Measurements from ENCODE around the gene TMX1.

Gene TMX1

GRCh38 chr14:51242545-51243490 is 2.8 kb downstream of the TMX1 start:
- DNase-seq: no peak

DNA sequence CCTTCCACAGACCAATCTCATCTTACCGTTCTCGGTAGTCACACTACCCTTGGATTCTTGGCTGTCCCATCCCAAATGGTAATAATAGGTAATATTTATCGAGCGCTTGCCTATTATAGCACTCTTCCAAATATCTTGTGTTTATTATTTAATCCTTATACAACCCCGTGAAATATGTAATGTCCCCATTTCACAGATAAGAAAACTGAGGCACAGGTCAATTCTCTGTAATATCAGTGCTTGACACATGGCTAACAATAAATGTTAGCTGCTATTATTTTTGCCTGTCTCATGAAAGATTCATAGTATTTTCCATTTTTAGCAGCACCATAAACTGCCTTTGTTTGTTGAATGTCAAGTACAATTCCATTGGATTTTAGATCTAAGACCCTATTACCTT is 4.5 kb downstream of the TMX1 start:
- DNase-seq: no peak

GRCh38 chr14:51246032-51246431 is 6.0 kb downstream of the TMX1 start:
- no peak for DNase-seq

GRCh38 chr14:51248016-51248987 is 8.3 kb downstream of the TMX1 start:
- DNase-seq: no peak

DNA sequence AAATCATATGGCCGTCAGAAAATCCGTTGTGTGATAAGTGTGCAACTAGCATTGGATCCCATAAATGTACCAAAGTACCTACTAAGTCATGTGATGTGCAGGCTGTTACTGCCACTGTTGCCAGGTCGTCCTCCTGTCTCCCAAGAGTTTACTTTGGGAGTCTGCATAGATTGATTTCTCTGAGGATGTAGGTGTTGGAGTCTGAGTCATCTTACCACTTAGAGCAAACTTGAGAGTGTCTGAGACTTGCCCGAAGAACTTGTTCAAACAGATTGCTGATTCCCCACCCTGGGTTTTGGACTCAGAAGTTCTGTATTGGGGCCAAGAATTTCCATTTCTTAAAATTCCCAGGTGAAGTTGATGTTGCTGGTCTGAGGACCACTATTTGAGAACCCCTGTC is 11.4 kb downstream of the TMX1 start:
- no peak for DNase-seq

GRCh38 chr14:51253880-51254279 is 13.8 kb downstream of the TMX1 start:
- no peak for DNase-seq

DNA sequence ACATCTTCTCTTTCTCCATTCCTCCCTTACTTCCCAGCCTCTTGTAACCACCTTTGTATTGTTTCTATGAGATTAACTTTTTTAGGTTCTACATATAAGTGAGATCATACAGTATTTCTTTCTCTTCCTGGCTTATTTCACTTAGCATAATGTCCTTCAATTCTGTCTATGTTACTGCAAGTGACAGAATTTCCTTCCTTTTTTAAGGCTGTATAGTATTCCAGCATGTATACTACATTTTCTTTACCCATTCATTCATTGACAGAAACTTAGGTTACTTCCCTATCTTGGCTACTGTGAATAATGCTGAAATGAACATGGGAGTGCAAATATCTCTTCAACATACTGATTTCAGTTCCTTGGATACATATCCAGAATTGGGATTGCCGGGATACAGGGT is 18.2 kb downstream of the TMX1 start:
- DNase-seq: no peak

DNA sequence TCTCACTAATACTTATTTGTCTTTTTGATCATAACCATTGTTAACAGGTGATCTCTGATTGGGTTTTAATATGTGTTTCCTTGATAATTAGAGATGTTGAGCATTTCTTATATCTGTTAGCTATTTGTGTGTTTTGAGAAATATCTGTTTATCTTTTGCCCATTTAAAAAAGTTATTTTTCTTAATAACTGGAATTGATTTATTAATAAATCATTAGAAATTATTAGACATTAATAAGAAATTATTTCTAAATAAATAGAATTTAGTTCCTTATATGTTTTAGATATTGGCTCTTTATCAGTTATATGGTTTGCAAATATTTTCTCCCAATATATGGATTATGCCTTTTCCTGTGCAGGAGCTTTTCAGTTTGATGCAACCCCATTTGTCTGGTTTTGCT is 18.7 kb downstream of the TMX1 start:
- no peak for DNase-seq

DNA sequence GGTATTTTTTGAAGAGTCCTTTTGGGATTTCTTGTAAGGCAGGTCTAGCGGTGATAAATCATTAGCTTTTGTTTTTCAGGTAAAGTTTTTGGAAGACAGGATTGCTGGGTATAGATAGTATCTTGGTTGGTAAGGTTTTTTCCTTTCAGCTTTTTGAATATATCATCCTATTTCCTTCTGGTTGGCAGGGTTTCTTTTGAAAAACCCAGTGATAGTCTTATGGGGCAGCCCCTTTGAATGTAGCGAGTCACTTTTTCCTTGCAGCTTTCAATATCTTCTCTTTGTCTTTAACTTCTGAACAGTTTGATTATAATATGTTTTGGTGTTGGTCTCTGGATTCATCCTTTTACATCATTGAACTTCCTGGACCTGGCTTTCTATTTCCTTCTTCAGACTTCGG is 20.2 kb downstream of the TMX1 start:
- no peak for DNase-seq

- no peak for DNase-seq
These were observed 21.1 kb downstream of the TMX1 start for GRCh38 chr14:51261151-51261550.

GRCh38 chr14:51262868-51263267 is 22.8 kb downstream of the TMX1 start:
- no peak for DNase-seq

DNA sequence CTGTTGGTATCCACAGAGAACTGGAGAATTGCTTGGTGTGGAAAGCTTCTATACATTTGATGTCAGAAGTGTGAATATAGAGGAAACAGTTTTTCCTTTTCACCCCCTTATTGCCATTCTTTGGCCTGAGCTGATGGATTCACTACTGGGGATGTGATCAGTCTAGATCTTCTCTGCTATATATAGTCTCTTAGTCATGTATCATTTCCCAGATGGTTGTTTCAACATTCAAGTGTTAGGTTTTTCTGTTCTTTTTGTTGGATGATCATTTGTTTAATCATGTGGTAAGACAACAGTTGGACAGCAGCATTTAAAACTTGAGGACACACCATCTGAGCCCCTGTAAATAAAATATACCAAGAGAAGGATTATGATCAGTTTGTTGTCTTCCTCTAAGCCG is 29.6 kb downstream of the TMX1 start:
- DNase-seq: no peak

GRCh38 chr14:51276605-51277004 is 36.6 kb downstream of the TMX1 start:
- DNase-seq: no peak

DNA sequence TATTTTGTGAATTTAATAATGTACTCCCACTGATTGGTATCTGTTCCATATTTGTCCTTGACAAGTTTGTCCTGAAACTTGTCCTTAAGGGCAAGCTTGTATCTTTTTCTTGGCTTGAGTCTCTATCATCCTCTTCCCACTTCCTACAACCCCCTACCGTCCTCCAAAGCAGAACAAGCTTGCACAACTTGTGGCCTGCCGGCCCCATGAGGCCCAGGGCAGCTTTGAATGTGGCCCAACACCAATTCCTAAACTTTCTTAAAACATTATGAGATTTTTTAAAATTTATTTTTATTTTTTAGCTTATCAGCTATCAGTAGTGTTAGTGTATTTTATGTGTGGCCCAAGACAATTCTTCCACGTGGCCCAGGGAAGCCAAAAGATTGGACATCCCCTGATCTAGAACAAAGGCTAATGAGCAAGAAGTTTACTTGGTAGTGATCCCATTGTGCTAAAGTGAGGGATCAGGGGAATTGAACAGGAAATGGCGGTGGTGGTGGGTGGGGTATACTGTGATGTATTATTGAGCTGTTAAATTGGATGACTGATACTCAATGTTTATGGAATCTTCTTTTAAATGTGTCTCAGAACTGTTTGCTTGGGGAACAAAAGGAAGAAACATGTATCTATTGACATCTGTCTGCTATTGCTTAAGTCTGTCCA is 37.8 kb downstream of the TMX1 start:
- no peak for DNase-seq

DNA sequence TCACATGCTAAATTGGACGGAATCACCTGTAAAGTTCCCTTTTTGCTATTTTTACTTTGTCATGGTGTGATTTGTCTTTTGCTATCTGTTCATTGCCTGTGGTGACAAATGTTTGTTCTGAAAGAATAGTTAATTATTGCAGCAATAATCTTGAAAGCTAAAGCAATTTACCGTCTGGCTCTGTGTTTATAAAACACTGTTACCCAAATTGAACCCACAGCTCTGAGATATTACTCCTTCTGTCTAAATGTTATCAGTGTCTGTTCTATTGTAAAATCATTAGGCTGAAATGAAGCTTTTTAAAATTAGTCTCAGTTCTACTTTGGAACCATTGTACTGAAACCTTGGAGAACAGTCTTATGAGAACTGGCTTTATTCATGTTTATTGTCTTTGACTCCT is 42.5 kb downstream of the TMX1 start:
- no peak for DNase-seq

DNA sequence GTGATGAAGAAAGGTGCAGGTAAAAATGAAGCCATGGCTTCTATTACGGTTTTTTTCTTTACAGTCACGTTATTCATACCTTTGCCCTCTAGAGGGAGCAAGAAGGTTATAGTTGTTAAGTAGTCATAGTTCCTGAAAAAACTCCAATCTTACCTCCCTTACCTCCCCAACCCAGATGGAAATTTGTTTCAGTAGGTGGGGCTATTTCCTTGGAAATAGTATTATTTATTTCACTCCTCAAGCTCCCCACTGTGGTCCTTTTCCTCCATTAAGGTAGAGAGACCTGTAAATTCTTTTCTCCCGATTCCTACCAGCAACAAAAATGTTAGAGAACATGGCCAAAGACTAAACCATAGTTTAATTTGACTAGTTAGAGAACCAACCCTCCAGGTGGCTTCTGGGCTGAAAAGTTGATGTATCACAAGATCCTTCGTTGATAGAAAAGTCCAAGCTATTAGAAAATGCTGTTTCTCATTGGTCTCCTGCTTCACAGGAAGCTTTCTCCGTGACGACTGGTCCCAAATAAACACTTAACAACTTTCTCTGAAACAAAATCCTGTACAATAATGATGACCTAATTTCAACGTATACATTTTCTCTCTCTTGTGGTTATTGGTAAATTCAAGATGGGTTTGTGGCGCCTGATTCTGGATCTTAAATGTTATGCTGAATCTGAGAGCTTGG is 43.5 kb downstream of the TMX1 start:
- DNase-seq: no peak

GRCh38 chr14:51284241-51284640 is 44.2 kb downstream of the TMX1 start:
- DNase-seq: no peak

- no peak for DNase-seq
These were observed 45.1 kb downstream of the TMX1 start for GRCh38 chr14:51285120-51285519.

- no peak for DNase-seq
These were observed 49.1 kb downstream of the TMX1 start for GRCh38 chr14:51289169-51289568.

DNA sequence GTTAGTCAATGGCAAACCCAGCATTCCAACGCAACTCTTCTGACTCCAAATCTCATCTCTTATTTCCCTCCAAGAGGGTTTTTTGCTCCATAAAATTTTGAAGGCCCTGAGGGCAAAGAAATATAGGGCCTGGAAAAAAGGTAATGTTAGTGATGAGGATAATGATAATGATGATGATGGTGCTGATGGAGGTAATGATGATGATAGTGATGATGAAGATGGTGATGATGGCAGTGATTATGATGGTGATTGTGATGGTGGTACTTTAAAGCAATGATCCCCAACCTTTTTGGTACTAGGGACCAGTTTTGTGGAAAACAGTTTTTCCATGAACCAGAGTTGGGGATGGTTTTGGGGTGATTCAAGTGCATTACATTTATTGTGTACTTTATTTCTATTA is 50.1 kb downstream of the TMX1 start:
- no peak for DNase-seq

DNA sequence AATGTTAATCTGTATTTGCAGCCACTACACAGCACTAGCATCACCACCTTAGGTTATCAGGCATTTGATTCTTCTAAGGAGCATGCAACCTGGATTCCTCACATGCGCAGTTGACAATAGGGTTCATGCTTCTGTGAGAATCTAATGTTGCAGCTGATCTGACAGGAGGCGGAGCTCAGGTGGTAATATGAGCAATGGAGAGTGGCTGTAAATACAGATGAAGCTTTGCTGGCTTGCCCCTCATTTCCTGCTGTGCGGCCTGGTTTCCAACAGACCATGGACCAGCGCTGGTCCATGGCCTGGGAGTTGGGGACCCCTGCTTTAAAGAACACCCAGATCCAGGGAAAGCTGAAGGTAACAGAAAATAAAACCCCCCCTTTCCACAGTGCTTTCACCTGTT is 51.0 kb downstream of the TMX1 start:
- no peak for DNase-seq

- no peak for DNase-seq
These were observed 53.3 kb downstream of the TMX1 start for GRCh38 chr14:51293149-51293911.

All from SIG-M5 (cell line).